Mesenteric fat pad (tissue), 1 donor: ENCODE results near the gene INPP5F. TPM values are rescaled to one million over a fixed set of nuclear protein-coding genes. Genes with fewer than 3 reads are reported as not detected.

Experiments used
- DNase-seq: peaks from one replicate; pipeline ENCODE4 v3.0.0-alpha.2; 2020; ENCODE audit warnings: low spot score
- total RNA-seq: library from RNA; stranded (reverse); fragmentation: NEBNext Ultra II Directional; extraction: Animal tissue kit (Norgen Biotek cat#: 25700); gene quantifications from one replicate; pipeline ENCODE4 v1.2.1, GENCODE V29; 2021
- donor health status: DM: yes; HTN: yes; CAD: no.

INPP5F gene
- total RNA-seq, 1 donor from 2014 or later = 16.6 TPM

GRCh38 chr10:119807960-119808697 lies 82.3 kb downstream of the INPP5F start:
- no peak for DNase-seq

DNA sequence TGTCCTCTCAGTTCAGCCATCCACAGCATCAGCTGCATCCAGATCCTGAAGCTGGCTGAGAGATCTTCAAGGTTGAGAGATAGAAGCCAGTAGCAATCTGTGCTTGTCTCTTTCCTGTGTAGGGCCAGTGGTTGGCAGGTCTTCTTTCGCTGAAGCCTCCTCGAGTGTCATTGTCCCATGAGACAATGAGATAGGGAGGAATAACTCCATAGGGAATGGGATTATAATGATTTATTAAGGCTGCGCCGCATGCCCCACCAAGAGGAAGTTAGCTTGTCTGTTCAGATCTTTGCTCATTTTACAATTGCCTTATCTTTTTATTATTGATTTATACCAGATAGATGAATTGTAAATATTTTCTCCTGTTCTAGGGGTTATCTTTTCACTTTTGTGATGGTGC lies 85.3 kb downstream of the INPP5F start:
- DNase-seq = no peak

- DNase-seq = no peak
Measured at GRCh38 chr10:119812684-119813083, 86.8 kb downstream of the INPP5F start.

DNA sequence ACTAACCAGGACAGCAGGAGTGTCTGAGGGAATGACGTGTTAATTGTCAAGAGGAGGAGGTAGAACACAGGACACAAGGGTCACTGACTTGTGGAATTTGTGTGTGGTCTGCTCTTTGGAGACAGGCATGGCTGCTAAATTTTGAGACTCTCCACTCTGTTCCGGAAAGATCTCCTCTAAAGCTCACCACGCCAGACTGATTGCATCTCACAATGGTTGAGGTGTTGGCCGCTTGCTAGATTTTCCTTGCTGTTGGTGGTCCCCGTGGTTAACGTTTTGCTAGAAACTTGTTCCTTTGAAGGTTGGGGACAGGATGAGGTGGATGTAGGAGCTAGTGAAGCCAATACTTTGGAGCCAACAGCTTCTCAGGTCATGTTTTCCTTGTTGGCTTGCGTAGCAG lies 89.8 kb downstream of the INPP5F start:
- no peak for DNase-seq

DNA sequence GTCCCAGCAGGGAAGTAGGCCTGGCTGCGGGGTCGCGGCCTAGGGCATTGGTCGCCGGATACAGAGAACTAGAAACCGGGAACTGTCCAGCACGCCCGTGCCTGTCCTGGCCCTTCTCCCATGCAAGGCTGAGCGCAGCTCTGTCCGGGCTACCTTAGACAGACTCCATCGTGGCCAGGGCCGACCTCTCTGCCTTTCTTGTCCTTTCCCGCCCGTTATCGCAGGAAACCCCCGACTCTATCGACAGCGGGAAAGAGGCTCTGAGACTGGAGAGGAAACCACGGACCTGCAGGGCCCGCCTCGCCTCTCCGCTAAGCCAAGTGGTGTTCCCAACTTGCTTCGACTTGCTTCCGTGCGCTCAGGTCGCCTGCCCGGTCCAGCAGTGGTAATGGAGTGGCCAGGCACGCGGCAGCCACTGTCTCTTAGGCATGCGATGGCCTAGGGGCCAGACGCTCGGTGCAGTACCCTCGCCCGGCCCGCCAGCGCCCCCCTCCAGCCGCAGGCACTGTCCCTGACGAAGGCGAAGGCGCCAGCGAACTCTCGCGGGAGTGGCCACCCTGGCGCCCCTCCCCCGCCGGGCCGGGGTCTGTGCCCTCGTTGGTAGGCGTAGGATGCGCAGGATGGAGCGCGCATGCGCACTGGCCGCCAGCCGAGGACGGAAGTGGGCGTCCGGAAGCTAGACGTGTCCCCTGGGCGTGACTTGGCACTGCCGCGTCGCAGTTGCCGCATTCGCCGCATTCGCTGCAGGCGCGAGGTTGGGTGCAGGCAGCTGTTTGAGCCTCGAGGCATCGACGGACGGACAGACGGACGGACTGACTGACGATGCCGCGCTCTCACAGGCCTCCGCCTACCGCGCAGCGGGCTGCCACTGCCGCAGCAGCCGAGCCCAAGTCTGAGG lies 92.4 kb downstream of the INPP5F start:
- no peak for DNase-seq

GRCh38 chr10:119818889-119819270 lies 93.0 kb downstream of the INPP5F start:
- DNase-seq = no peak

DNA sequence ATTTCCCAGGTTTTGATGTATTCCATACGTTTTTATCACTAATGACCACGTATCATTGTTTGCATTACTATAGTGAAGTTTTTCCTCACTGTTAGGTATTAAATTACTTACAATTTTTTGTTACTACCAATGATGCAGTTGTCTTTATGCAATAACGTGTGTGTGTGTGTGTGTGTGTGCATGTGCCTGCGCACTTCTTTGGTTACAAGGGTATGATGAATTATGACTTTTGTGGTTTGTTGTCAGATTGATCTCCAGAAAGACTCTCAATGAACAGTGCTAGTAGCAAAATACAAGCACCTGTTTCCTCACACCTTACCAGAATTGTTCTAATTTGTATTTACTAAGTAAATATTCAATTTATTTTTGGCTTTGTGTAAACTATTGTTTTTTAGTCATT lies 95.3 kb downstream of the INPP5F start:
- DNase-seq = no peak

DNA sequence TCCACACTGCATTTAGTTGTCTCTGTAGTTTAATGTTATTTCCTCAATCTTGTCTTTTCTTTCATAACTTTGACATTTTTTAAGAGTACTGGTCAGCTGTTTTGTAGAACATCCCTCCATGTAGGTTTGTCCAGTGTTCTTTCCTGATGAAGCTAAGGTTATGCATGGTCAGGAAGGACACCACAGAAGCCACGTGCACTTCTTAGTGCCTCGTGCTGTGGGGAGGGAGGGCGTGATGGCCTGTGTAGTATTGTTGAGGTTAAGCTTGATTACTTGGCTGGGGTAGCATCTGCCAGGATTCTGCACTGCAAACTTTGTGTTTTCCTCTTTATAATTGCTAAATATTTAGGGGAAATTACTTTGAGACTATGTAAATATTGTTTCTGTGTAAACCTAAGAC lies 98.4 kb downstream of the INPP5F start:
- no peak for DNase-seq

GRCh38 chr10:119826771-119827170 lies 100.9 kb downstream of the INPP5F start:
- DNase-seq = no peak

DNA sequence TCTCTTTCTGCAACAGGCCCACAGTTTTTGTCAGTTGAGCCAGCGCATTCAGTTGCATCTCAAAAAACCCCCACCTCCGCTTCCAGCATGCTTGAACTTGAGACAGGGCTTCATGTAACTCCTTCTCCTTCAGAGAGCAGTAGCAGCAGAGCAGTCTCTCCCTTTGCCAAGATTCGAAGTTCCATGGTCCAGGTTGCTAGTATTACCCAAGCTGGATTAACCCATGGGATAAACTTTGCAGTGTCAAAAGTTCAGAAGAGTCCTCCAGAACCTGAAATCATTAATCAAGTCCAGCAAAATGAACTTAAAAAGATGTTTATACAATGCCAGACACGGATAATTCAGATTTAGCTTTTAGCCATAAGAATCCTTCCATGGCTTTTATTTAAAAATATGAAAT lies 101.6 kb downstream of the INPP5F start:
- DNase-seq = no peak

DNA sequence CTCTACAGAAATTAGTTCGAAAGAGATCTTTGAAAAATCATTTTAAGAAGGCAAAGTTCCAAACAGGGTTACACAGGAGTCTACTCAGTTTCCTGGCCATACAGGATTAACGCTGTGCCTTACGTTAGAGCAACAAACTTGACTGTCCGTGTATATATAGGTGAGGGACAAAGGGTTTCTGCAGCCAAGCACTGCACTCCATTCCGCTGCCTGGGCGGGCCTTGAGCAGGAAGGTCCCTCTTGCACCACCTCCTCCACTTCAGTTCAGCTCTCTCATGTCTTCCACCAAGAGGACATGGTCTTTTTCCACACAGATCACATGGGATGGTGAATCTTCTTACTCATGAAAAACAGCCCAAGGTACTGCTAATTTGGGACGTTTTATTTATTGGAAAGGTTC lies 103.6 kb downstream of the INPP5F start:
- no peak for DNase-seq

- no peak for DNase-seq
Measured at GRCh38 chr10:119830851-119831250, 105.0 kb downstream of the INPP5F start.

- no peak for DNase-seq
Measured at GRCh38 chr10:119831656-119832055, 105.8 kb downstream of the INPP5F start.

DNA sequence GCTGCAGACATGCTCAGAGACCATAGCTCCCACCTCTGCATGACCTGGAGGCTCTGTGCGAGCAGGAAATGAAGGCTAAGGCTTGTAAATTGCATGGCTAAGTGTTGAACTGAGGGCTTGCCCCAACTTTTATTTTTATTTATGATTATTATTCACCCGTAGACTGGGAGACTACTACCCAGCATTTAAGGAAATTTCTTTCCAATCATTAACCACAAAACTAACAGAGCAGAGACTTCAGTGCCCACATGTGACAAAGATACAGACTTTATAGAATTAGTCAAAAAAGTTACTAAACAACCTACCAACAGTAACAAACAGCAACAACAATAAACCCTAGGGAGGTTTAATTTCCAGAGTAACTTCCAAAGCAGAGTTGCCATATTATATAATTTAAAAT lies 107.1 kb downstream of the INPP5F start:
- no peak for DNase-seq

DNA sequence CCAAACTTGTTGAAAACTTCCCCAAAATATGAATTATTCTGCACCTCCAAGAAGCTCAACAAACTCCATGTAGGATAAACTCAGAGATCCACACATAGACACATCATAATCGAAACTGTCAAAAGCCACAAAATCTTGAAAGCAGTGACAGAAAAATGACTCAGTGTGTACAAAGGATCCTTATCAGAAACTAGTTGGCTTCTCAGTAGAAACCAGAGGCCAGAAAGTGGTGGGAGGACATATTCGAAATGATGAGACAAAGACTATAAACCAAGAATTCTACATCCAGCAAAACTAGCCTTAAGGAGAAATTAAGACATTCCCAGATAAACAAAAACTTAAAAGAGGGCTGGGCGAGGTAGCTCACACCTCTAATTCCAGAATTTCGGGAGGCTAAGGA lies 108.3 kb downstream of the INPP5F start:
- DNase-seq = no peak

GRCh38 chr10:119845656-119846055 lies 119.8 kb downstream of the INPP5F start:
- no peak for DNase-seq

DNA sequence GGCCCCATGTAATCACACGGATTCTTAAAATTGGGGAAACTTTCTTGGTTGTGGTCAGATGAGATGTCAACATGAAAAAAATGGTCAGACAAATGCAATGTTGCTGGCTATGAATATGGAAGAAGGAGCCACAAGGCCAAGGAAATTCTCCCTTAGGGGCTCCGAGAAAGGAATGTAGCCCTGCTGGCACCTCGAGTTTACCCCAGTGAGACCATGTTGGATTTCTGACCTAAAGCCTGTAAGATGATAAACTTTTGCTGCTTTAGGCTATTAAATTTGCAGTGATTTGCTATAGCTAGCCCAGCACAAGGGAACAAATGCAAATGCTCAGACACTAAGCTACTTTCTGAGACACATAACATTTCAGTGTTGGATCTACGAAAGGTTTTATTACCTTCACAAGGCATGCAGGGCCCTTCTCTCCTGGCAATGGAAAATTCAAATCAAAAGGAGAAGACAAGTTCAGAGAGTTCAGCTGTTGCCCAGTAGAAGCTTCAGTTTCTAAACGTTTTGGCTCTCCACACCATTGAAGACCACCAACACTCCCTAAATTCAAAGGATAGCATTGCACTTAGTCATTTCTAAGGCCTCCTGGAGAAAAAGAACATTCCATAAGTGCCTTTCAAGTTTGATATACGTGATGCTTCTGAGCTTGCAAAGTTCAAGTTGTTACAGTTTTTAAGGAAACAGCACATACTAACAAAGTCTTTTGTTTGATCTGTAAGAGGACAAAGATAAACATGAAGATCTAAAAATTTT lies 123.4 kb downstream of the INPP5F start:
- no peak for DNase-seq

- DNase-seq = no peak
Measured at GRCh38 chr10:119849944-119850343, 124.1 kb downstream of the INPP5F start.

- DNase-seq = no peak
Measured at GRCh38 chr10:119852277-119852676, 126.4 kb downstream of the INPP5F start.

- DNase-seq = no peak
Measured at GRCh38 chr10:119852822-119853221, 127.0 kb downstream of the INPP5F start.

GRCh38 chr10:119853574-119853973 lies 127.7 kb downstream of the INPP5F start:
- no peak for DNase-seq

- DNase-seq = no peak
Measured at GRCh38 chr10:119858063-119858462, 132.2 kb downstream of the INPP5F start.
